ENCODE data around the gene ACAN. TPM values are rescaled to one million over a fixed set of nuclear protein-coding genes. Genes with fewer than 3 reads are reported as not detected.

Gene ACAN
- total RNA-seq, 1 experiment from 2014 or later: 0.50 TPM

GRCh38 chr15:88901508-88902220 is 98.4 kb downstream of the ACAN start:
- Histone ChIP-seq H4K91ac (ENCODE audit: insufficient read length, low read depth, low read length) (no peak overlapping the region), H3K56ac (ENCODE audit: insufficient read length, low read depth, low read length) (no peak overlapping the region), H3K4me1 (ENCODE audit: insufficient read depth, low read length) (peaks cover 8% of the 10 kb centered on the region; the same call in 1 of the 2 replicates), H2BK20ac (ENCODE audit: low read depth, low read length, poor library complexity, severe bottlenecking) (no peak overlapping the region), H3K23ac (ENCODE audit: insufficient read length, low read depth, low read length) (no peak overlapping the region), H2BK12ac (ENCODE audit: insufficient read length, low read depth, low read length) (no peak overlapping the region), H4K20me1 (ENCODE audit: control insufficient read depth, insufficient read depth, insufficient read length) (no peaks in the 10 kb centered on the region), H2AK5ac (ENCODE audit: insufficient read length, low read length) (no peak overlapping the region), H4K5ac (ENCODE audit: insufficient read length, low read depth, low read length) (no peak overlapping the region), H3K9me3 (ENCODE audit: control insufficient read depth, low read depth, low read length) (no peaks in the 10 kb centered on the region), H3K23me2 (ENCODE audit: insufficient read length, low read depth, low read length, poor library complexity, severe bottlenecking) (no peaks in the 10 kb centered on the region), H3K79me2 (ENCODE audit: insufficient read depth, low read length) (no peaks in the 10 kb centered on the region), H3T11ph (ENCODE audit: low read length) (no peak overlapping the region), H2BK5ac (ENCODE audit: insufficient read length, low read length) (no peak overlapping the region), H3K14ac (ENCODE audit: insufficient read depth, low read length) (no peak overlapping the region; the same call in 1 of the 2 replicates), H3K79me1 (ENCODE audit: insufficient read depth, low read depth, low read length, poor library complexity, severe bottlenecking) (no peaks in the 10 kb centered on the region), H3K9ac (ENCODE audit: extremely low read depth, insufficient read length, low read length) (no peak overlapping the region), H2AFZ (ENCODE audit: low read length) (no peak overlapping the region), H4K8ac (replicated peaks; ENCODE audit: insufficient read length, low read depth, low read length) (no peak overlapping the region), H3K4ac (ENCODE audit: low read depth, low read length) (no peak overlapping the region), H2BK15ac (ENCODE audit: low read depth, low read length) (no peak overlapping the region), H3K27me3 (ENCODE audit: insufficient read depth, low read length) (no peaks in the 10 kb centered on the region), H2BK120ac (ENCODE audit: low read depth, low read length, poor library complexity, severe bottlenecking) (no peak overlapping the region), H3K4me2 (ENCODE audit: insufficient read depth, insufficient read length, low read length) (no peak overlapping the region), H3K27ac (ENCODE audit: insufficient read length, low read depth, low read length) (no peak overlapping the region), H3K18ac (ENCODE audit: insufficient read length, low read depth, low read length) (no peak overlapping the region)
- DNase-seq: no peak
- H3K36me3 Mint-ChIP-seq (ENCODE audit: insufficient read depth in 1 of 3, low read depth in 3 of 3): peaks cover 66 to 90% (median 89%) of the 10 kb centered on the region in 3 experiments
- H3K9me3 Mint-ChIP-seq: no peaks in the 10 kb centered on the region
- peak overlapping the region in 1 of 3 experiments; percentile 97; a peak in 4 of 7 replicates for H3K27ac Mint-ChIP-seq
- peaks cover 4% of the 10 kb centered on the region for H3K27me3 Mint-ChIP-seq (ENCODE audit: low read depth)
- no CpG with 5 or more reads among the region's 15 CpGs for WGBS (ENCODE audit: extremely low coverage, insufficient read length, low lambda C conversion rate)
- H3K4me3 Mint-ChIP-seq: peak overlapping the region in 1 of 2 experiments; percentile 40; a peak in 1 of 5 replicates
- no peak for TF ChIP-seq CTCF (conservative IDR thresholded peaks at IDR 0.05)
- peaks cover 41 to 90% of the 10 kb centered on the region in 2 experiments for H3K4me1 Mint-ChIP-seq
